Occipital lobe (tissue), 2 donors: ENCODE measurements around the gene PRAMEF20. TPM values are rescaled to one million over a fixed set of nuclear protein-coding genes. Genes with fewer than 3 reads are reported as not detected.
"Not testable (repeated sequence)": the region's sequence is repeated elsewhere in the genome, so short reads cannot be mapped to it uniquely, and the experiment has no call there.

Source experiments
- DNase-seq: peaks from one replicate; lab custom pipeline; 2025; lab: John Stamatoyannopoulos, UW
- total RNA-seq: library from RNA; depleted of rRNA; stranded (reverse); fragments of >200 nt; gene quantifications from one replicate; pipeline ENCODE4 v1.2.3, GENCODE V29; 2014

PRAMEF20 gene
- total RNA-seq, result not detected

DNA sequence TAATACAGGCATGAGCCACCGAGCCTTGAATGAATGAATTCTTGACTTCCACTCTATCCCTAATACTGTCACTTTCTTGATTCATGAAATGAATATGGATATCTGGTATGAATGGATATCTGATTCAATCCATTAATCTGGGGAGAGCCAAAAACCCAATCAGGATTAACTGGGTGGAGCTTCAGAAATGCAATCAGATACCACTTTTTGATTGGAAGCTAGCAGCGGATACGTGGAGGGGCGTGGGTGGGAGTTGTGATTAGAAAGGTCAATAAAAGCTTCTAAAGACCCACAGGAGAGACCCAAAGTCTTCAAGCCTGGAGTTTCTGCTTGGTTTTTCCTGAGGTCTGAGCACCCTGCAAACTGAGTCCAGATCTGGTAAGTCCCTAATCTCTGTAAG is at the start of gene PRAMEF20:
Gene PRAMEF20, plus strand, starts transcription at position 301 of the 400 bp plus-strand sequence. CDS start 5,905 bp downstream, outside the sequence.
- DNase-seq, result not testable (repeated sequence)

DNA sequence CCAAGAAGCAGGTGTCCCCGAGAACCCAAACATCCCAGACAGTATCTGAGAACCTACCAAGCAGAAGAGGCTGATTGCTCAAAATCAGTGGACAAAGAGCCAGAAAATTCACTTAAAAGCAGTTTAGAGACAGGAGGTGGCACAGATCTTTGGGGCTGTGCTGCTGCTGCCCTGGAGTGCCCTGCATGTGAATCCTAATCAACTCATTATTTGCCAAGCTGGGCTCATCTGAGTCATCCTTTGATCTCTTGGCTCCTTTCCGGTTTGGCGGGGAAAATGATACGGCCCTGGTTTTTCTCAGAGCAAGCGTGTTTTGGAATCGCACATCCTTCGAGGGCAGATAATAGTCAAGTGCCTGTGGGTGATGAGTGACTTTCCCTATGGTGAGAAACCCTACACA is 47.9 kb upstream of the PRAMEF20 start:
- not testable (repeated sequence) for DNase-seq

DNA sequence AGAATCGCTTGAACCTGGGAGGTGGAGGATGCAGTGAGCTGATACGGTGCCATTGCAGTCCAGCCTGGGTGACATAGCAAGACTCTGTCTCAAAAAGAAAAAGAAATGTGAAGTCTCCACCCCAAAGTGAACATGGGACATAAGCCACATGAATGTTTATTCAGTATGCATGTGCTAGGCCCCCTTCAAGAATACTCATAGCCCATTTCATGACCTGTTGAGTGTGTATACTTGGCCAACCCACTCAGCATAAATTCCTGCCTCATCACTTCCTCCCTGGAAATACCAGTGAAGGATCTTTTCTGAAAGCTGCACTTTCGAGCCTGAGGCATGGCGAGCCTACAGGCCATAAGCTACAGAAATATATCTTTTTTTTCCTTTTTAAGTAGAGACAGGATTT is 45.3 kb upstream of the PRAMEF20 start:
- not testable (repeated sequence) for DNase-seq

GRCh38 chr1:13366536-13366935 is 43.7 kb upstream of the PRAMEF20 start:
- not testable (repeated sequence) for DNase-seq

DNA sequence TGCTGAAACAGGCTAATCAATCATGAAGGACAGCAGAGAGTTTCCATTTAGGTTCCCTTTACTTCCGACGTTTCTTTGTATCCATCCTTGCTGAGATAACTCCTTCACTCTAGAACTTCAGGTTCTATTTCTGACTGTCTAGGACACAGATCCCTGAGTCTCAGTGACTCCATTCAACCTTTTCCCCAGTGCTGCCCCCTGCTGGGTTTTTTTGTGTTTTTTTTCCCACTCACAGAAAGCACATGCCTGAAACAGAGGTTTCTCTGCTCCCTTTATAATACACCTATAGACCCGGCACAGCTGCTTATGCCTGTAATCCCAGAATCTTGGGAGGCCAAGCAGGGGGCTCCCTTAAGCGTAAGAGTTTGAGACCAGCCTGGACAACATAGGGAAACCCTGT is 41.7 kb upstream of the PRAMEF20 start:
- not testable (repeated sequence) for DNase-seq

GRCh38 chr1:13378983-13379382 is 31.3 kb upstream of the PRAMEF20 start:
- not testable (repeated sequence) for DNase-seq

GRCh38 chr1:13380380-13380779 is 29.9 kb upstream of the PRAMEF20 start:
- not testable (repeated sequence) for DNase-seq

GRCh38 chr1:13389332-13389731 is 20.9 kb upstream of the PRAMEF20 start, which contains the start of gene PRAMEF17:
Gene PRAMEF17, plus strand, starts transcription at chr1:13389632. Its CDS starts 26 bp downstream, at chr1:13389658.
- DNase-seq, result not testable (repeated sequence)

GRCh38 chr1:13393004-13393403 is 17.2 kb upstream of the PRAMEF20 start:
- DNase-seq, result not testable (repeated sequence)

DNA sequence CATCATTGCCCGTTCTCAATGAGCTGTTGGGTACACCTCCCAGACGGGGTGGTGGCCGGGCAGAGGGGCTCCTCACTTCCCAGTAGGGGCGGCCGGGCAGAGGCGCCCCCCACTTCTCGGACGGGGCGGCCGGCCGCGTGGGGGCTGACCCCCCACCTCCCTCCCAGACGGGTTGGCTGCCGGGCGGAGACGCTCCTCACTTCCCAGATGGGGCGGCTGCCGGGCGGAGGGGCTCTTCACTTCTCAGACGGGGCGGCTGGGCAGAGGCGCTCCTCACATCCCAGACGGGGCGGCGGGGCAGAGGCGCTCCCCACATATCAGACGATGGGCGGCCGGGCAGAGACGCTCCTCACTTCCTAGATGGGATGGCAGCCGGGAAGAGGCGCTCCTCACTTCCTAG is 15.5 kb upstream of the PRAMEF20 start:
- not testable (repeated sequence) for DNase-seq

DNA sequence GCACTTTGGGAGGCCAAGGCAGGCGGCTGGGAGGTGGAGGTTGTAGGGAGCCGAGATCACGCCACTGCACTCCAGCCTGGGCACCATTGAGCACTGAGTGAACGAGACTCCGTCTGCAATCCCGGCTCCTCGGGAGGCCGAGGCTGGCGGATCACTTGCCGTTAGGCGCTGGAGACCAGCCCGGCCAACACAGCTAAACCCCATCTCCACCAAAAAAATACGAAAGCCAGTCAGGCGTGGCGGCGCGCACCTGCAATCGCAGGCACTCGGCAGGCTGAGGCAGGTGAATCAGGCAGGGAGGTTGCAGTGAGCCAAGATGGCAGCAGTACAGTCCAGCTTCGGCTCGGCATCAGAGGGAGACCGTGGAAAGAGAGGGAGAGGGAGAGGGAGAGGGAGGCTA is 14.9 kb upstream of the PRAMEF20 start:
- DNase-seq, result not testable (repeated sequence)

DNA sequence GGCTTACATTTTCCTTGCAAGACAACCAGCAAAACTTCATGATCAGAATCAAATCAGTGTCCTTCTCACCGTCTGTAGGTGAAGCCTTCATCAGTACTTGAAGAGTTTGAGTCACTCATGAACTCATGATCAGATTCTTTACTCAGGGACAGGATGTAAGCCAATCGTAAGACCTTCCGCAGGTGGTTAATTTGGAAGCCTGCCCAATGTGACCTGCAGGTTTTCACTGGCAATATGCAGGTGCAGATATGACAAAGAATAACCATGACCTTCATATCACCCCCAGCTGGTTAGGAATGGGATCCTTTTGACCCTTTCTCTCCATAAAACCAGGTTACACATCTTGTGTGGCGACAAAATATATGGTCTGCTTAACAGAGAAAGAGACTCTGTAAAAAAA is 2.4 kb upstream of the PRAMEF20 start:
- DNase-seq, result no peak

DNA sequence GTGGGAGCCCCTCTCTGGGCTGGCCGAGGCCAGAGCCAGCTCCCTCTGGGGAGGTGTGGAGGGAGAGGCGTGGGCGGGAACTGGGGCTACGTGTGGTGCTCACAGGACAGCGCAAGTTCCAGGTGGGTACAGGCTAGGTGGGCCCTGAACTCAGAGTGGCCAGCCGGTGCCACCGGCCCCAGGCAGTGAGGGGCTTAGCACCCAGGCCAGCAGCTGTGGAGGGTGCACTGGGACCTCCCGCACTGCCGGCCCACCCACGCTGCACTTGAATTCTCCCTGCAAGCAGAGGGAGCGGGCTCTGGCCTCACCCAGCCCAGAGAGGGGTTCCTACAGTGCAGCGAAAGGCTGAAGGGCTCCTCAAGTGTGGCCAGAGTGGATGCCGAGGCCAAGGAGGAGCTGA is 20.2 kb downstream of the PRAMEF20 start:
- DNase-seq, result no peak

GRCh38 chr1:13432251-13432650 is 22.0 kb downstream of the PRAMEF20 start:
- no peak for DNase-seq

GRCh38 chr1:13433694-13434358 is 23.6 kb downstream of the PRAMEF20 start:
- DNase-seq, result not testable (repeated sequence)

- DNase-seq, result no peak
Observed at GRCh38 chr1:13435458-13435857, 25.2 kb downstream of the PRAMEF20 start.

DNA sequence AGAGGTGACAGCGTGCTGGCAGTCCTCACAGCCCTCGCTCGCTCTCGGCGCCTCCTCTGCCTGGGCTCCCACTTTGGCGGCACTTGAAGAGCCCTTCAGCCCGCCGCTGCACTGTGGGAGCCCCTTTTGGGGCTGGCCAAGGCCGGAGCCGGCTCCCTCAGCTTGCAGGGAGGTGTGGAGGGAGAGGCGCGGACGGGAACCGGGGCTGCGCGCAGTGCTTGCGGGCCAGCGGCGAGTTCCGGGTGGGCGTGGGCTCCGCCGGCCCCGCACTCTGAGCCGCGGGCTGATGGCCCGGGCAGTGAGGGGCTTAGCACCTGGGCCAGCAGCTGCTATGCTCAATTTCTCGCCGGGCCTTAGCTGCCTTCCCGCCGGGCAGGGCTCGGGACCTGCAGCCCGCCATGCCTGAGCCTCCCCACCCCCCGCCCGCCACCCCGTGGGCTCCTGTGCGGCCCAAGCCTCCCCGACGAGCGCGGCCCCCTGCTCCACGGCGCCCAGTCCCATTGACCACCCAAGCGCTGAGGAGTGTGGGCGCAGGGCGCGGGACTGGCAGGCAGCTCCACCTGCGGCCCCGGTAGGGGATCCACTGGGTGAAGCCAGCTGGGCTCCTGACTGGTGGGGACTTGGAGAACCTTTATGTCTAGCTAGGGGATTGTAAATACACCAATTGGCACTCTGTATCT is 29.0 kb downstream of the PRAMEF20 start:
- DNase-seq, result not testable (repeated sequence)

DNA sequence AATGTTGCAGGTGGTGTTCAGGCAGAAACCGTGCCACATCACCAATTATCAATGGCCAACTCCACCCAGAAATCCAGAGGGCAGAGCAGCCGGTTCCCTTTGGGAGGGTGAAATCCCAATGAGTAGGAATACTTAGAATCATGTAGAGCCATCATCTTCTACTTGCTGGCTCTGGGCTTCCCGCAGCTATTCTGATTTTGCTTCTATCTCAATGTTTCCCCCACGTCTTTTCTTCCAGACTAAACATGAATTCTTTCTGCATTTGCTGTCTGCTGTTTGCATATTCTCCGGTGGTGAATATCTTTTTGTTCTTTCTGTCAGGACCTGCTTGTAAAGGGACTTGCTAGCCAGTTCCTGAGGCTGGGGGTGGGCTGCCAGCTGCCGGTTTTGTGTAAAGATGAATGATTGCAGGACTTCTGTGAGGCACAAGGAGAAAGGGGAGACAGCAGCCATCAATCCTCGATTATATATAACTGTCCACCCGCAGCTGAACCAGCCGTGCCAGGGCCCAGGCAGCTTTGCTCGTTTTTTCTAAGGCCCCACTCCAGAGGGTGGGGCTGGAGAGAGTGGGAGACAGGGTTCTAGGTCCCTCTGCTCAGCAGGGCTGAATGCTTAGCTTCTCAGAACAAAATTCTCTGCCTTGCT is 33.2 kb downstream of the PRAMEF20 start:
- DNase-seq, result no peak

DNA sequence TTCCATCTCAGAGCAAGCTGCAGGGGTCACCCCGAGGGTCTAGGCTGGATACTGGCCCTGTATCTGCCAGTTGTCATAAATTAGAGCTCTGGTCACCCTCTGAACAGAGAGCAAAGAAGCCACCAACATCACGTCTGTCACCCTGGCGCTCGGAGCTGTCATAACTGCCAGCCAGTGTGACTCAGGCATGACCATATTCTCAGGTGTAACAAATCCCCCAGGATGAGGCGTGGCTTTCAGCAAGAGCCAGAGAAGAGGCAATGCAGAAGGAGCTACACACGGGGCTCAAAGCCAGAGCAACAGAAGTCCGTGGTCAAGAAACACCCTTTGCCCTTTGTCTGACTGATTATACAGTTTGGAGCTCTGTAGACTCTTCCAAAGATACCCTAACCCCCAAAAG is 40.0 kb downstream of the PRAMEF20 start:
- DNase-seq, result no peak

DNA sequence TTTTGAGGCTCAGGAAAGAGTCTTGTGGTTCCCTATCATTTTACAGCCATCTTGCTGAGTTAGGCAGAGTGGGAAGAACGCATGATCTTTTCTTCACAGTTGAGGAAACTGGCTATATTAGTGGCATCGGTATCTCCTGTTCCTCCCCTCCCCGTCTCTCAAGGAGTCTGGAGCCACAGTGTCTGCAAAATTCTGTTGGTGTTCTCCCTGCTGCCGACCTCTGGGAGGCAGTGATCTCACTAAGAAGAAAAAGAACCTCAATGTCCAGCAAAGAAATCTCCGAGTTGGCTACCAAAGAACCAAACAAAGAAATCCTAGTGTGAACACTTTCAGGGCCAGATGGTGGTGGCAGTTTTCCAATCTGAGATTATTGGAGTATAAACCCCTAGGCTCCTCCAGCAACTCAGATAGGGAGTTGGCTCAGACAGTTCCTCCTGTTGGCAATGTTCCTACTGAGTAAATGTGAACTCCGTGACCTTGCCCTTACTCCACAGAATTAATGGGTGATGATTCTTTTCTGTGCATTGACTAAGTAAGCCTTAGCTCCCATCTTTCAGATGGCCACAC is 41.2 kb downstream of the PRAMEF20 start:
- no peak for DNase-seq

GRCh38 chr1:13456904-13457532 is 46.8 kb downstream of the PRAMEF20 start:
- no peak for DNase-seq

DNA sequence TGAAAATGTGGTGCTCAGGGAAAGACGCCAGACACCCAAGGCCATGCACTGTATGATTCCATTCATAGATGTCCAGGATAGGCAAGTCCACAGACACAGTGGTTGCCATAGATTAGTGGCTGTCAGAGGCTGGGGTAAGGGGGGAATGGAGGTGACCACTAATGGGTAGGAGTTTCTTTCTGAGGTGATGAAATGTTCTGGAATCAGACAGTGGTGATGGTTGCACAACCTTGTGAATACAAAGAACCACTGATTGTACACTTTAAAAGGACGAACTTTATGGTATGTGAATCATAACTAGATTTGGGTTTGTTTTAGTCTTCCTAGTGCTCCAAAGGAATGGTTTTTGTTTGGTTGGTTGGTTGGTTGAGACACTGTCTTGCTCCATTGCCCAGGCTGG is 51.7 kb downstream of the PRAMEF20 start:
- DNase-seq, result no peak
